GM19468 (cell line): ENCODE measurements around the gene SELENOH.
"Not testable (repeated sequence)": the region's sequence is repeated elsewhere in the genome, so short reads cannot be mapped to it uniquely, and the experiment has no call there.

Experiments used
- ATAC-seq: cut with Tn5 transposase; IDR thresholded peaks from one replicate; pipeline ENCODE4 v1.9.1; 2021; ENCODE audit warnings: mild to moderate bottlenecking, moderate library complexity, moderate number of reproducible peaks; ENCODE audit not compliant: unreplicated experiment; ENCODE audit errors: extremely low read depth

The SELENOH gene, protein sequence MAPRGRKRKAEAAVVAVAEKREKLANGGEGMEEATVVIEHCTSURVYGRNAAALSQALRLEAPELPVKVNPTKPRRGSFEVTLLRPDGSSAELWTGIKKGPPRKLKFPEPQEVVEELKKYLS

DNA sequence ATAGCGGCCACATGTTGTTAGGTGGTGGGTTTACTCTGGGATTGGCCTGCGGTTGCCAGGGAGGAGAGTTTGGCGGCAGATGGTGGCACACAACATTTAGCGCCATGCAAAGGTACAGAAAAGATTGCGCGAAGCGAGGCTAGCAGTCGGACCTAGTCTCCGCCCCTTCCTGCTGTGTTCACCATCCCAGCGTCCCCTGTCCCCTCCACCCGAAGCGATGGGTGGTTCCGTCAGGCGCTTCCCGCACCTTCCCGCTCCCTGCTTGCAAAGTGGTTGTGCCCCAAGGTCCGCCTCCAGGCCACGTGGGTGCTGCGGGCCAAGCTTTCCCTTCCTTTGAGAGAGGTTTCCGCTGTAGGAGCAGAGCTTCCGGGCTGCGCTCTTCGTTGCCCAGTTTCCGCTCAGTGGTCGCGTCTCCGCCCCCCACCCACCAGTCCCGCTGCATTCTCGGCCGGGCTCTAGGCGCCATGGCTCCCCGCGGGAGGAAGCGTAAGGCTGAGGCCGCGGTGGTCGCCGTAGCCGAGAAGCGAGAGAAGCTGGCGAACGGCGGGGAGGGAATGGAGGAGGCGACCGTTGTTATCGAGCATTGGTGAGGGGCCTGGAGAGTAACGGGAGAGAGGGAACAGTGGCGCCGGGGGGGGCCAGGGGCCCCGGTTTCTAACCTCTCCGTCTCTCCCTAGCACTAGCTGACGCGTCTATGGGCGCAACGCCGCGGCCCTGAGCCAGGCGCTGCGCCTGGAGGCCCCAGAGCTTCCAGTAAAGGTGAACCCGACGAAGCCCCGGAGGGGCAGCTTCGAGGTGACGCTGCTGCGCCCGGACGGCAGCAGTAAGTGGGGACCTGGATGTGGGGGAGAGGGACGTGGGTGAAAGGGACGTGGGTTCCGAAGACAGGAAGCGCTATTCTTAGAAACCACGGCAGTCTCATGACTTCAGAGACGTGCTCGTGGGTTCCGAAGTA, at the start of gene SELENOH:
SELENOH (plus strand) TSS at position 360 of the 955 bp plus-strand sequence; CDS start at position 465, 105 bp downstream.
- peak; percentile 83 for ATAC-seq

DNA sequence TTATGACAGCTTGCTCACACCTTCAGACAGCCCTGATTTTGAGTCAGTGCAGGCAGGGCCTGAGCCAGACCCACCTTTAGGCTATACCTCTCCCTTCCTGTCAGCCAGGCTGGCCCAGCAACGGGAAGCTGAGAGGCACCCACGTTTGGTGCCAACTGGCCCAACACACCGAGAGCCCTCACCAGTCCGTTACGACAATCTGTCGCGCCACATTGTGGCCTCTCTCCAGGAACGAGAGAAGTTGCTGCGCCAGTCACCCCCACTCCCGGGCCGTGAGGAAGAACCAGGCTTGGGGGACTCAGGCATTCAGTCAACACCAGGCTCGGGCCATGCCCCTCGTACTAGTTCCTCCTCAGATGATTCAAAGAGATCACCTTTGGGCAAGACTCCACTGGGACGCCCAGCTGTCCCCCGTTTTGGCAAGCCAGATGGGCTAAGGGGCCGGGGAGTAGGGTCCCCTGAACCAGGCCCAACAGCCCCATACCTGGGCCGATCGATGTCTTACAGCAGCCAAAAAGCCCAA, 42.4 kb upstream of the SELENOH start:
- ATAC-seq: no peak

DNA sequence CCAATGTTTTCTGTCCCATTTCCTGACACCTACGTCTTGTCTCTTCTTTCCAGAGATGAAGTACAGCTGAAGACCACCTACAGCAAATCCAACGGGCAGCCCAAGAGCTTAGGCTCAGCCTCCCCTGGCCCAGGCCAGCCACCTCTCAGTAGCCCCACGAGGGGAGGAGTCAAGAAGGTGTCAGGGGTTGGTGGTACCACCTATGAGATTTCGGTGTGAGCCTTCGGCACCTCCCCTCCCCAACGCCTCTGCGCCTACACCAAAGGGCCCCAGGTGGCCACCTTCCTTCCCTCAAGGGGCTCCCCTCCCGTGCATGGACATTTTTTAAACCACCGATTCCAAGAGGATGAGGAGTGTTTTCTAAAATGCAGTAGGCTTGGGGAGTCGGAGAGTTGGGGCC, 41.5 kb upstream of the SELENOH start:
- ATAC-seq: no peak

DNA sequence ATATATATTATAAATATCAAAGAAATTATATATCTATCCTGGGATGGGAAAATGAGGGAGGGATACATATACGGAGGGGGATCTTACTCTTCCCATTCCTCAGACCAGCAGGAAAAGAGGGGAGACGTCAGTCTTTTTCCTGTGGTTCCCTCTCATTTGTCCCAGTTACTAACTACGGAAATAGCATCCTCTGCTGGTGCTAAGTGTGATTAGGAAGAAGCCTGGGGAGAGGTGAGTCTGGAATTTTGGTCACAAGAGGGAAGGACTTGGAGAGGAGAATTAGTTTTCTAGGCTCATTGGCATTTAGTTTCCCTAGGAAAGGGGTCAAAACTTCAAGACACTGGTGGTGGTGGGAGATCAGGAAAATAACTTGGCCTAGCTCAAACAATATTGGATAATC, 40.9 kb upstream of the SELENOH start:
- no peak for ATAC-seq

DNA sequence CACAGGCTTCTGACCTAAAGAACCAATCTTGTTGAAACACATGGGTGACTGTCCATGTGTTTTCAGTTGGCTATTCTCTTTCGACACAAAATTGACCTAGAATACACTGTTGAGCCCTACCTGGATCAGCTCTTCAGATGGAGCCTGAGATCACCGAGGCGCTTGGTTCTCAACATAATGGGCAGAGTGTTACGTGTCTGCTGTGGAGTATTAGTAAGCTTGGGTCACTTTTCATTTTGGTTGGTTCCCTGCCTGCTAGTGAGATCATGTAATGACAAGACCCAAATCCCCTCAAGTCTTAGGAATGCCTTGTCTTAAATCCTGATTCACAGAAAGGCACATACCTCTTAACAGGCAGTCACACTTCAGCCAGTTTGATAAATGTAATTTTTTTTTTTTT, 38.0 kb upstream of the SELENOH start:
- no peak for ATAC-seq

DNA sequence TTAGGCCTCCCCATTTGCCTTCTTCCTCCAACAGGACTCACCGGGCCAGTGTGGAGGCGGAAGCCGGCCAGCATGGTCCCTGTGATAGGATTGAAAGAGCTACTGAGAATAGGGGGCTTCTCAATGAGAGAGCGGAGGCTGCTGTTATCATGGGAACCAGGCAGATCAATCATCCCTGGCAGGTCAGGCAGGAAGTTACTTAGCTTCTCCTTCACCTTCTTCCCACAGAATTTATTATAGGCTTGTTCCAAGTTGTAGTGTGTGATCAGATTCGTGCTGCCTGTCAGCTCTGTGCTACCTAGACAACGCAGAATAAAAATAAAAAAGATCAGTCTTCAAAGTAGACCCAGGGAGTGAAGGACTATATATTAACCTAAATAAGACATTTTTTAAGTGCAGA, 36.4 kb upstream of the SELENOH start:
- ATAC-seq: no peak

DNA sequence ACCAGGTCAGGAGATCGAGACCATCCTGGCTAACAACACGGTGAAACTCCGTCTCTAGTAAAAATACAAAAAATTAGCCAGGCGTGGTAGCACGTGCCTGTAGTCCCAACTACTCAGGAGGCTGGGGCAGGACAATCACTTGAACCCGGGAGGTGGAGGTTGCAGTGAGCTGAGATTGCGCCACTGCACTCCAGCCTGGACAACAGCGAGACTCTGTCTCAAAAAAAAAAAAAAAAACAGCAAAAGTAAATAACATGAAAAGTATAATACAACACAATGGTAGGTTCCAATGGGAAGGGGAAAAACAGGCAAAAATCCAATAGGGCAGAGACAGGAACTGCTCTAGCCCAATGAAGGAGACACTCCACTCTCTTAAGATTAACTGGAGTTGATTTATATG, 35.9 kb upstream of the SELENOH start:
- not testable (repeated sequence) for ATAC-seq

DNA sequence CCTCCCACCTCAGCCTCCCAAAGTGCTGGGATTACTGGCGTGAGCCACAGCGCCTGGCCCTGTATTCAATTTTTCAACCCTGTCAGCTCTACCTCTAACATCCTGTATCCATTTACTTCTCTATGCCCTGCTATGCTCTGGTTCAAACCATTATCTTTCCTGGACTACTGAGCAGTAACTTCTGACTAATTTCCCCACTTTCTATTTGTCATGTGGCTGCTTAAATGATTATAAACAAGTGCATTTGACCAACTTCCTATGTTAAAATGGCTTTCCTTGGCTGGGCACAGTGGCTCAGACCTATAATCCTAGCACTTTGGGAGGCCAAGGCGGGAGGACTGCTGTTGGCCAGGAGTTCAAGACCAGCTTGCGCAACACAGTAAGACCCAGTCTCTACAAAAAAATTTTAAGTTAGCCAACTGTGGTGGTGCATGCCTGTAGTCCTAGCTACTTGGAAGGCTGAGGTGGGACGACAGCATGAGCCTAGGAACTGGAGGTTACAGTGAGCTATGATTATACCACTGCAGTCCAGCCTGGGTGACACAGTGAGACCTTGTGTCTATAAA, 31.4 kb upstream of the SELENOH start:
- no peak for ATAC-seq

DNA sequence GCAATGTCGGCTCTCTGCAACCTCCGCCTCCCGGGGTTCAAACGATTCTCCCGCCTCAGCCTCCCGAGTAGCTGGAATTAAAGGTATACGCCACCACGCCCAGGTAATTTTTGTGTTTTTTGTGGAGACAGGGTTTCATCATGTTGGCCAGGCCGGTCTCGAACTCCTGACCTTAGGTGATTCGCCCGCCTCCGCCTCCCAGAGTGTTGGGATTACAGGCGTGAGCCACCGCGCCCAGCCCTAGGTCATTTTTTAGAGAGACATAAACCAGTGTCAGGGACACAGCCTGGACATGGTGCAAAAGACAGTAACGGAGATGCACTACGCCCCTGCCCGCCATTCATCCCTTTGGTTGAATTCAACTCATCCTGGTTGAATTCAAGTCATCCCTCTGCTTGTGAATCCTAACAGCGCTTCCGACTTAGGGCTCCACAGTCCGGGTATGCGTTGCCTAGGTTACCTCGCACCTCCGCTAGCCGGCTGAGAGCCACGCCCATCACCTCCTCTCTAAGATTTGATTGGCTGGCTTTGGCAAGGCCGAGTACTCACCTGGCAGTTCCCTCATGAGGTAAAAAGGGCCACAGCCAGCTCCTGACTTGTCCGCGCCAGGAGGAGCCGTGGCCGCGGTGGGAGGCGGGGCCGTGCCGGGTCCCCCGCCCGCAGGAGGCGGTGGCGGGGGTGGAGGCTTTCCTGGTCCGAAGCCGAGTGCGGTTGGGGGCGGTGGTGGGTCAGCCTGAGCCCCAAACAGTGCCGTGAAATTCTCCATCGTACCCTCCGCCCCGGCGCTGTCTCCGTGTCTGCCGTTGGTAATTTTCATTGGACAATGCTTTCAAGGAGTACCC, 29.7 kb upstream of the SELENOH start, which contains the start of gene MED19:
MED19 (minus strand) TSS at position 802 of the 842 bp plus-strand sequence; CDS start at position 766, 36 bp downstream.
- ATAC-seq: peak; percentile 27

DNA sequence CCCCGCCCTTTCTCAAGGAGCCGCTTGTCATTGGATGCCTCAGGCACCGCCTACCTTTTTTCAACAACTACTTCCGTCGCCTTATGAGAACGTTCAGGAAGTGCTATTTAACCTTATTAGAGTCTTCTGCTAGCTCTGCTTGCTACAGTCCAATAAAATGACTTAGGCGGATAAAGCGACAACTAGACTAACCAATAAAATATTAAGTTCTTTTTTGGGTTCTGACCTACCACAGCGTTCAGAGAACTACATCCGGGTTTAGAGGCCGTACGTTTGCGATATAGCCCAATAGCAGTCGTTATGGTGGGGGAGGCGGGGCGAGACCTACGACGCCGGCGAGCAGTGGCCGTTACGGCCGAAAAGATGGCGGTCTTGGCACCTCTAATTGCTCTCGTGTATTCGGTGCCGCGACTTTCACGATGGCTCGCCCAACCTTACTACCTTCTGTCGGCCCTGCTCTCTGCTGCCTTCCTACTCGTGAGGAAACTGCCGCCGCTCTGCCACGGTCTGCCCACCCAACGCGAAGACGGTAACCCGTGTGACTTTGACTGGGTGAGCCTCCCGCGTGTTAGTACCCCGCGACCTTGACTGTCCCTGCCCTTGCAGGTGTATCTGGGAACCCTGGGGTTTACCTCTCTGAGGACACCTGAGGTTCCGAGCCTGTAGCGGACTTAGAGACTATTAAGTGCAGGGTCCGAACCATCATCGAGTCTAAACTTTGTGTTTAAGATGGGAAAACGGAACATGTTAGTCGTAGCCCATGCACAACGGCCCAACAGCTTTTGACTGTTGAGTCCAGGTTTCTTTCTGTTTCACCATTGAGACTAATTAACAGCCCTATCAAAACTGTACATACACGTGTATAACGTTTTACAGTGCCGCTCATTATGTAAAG, 28.8 kb upstream of the SELENOH start, which contains the start of gene TMX2:
TMX2 (plus strand) TSS at position 338 of the 895 bp plus-strand sequence; CDS start at position 364, 26 bp downstream.
- ATAC-seq: peak; percentile 96

DNA sequence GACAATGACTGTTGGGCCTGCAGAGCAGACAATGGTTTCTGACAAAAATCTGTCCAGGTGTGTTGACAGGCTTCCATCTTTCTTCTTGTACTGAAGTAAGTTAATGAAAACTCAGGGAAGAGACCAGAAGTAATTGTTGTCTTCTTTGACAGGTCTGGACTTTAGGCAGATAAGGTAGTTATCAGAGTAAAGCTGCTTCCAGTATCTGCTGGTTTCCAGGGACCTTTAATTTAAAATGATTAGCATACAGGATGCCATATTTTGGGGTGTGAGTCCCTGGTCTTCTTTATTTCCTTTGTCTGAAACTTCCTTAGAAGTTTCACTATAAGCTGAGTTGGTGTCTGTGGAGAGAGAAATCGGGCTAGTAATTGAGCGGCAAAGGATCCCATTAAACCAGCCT, 27.5 kb upstream of the SELENOH start:
- ATAC-seq: no peak

DNA sequence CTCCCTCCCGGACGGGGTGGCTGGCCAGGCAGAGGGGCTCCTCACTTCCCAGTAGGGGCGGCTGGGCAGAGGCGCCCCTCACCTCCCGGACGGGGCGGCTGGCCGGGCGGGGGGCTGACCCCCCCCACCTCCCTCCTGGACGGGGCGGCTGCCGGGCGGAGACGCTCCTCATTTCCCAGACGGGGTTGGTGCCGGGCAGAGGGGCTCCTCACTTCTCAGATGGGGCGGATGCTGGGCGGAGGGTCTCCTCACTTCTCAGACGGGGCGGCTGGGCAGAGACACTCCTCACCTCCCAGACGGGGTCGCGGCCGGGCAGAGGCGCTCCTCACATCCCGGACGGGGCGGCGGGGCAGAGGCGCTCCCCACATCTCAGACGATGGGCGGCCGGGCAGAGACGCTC, 24.6 kb upstream of the SELENOH start:
- ATAC-seq: not testable (repeated sequence)

DNA sequence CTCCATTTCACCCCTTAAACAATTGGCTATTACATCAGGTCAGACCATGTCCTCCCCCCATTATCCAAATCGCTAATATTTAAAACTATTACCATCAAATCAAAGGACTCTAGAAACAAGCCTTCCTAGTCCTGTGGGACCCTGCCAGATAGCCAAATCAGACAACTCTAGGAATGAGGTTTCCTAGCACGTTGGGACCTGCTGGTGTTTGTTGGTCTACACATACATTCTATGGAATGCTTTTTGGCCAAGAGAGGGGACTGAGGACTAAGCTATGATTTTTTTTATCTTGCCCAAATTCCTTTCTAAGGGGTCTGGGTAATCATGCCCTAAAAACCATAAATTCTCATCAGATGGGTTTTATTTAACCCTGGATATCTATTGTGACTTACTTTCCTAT, 14.1 kb upstream of the SELENOH start:
- no peak for ATAC-seq

DNA sequence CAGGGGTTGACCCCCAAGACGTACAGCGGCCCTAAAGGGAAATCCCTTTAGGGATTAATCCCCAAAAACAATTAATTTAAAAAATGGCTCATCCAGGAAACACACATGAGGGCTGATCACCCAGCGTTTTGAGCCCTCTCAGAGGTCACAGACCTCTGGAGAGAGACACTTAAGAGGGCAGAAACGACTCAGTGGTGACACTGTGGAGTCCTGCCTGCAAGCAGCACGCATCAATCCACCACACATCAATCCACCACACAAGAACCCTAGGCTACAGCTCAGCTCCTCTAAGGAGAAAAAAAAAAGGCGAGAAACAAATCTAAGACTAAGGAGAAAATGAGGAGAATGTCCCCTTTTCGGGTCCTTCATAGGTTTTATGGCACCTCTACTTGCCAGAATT, 12.5 kb upstream of the SELENOH start:
- ATAC-seq: no peak

DNA sequence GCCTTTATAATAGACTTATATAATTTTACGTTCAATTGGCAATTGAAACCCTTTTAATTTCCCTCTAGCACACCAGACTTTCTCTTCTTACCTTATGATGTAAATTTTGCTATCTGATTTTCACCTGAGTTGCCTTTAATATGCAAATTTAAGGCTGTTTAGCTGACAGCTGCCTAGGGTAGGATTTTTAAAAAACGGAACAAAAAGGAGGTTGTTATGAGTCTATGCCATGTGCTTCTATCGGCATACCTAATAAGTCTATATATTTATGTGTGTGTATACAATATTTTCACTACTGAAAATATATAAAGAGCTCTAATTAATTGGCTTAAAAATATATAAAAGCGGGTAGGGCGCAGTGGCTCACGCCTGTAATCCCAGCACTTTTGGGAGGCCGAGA, 11.8 kb upstream of the SELENOH start:
- ATAC-seq: no peak

DNA sequence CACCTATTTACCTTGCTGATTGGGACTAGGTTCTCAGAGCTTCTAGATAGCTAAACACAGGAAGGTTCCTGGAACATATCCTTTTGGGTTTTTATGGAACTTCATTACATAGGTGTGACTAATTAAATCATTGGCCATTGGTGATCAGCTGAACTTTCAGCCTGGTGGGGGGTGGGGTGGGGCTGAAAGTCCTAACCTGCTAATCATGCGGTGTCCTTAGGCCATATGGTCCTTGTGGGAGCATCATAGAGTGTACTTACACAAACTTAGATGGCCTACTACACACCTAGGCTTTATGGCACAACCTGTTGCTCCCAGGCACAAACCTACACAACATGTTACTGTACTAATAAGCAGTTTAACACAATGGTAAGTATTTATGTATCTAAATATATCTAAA, 8.6 kb upstream of the SELENOH start:
- ATAC-seq: no peak

DNA sequence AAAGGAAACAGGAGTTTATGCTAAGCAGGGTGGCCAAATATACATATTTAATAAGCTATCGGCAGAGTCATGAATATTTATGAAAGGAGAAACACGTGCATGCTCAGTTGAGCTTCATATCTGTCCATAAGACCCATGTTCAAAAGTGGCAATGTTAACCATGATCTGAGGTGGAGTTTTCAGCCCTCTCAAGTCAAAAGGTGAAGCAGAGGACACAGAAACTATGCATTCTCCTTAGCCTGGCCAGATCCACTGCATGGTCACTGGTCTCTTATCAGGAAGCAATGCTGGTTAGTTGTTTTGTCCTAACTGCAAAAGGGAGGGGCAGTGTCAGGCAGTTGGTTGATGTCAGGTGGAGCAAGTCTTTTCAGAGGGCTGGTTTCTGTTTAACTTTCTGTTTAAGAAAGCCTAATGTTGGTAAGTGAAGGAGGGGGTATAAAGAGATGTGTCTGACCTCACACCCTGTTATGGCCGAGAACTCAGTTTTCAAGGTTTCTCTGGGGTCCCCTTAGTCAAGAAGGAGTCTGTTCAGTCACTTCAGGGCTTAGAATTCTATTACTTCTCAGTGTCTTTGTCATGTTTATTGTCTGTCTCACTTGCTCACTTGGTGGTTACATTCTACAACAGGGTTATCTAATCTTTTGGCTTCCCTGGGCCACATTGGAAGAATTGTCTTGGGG, 5.5 kb upstream of the SELENOH start:
- no peak for ATAC-seq

DNA sequence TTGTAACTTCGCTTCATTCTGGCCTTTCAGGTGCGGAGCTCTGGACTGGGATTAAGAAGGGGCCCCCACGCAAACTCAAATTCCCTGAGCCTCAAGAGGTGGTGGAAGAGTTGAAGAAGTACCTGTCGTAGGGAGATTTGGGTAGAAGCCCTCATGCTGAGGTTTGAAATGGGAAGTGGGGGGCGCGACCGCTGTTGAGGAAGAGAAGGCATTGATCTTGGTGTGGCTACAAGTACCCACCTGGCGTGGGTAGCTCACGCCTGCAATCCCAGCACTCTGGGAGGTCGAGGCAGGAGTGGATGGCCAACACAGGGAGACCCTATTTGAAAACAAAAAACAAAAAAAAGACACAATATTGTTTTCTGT, 779 bp downstream of the SELENOH start:
- no peak for ATAC-seq

DNA sequence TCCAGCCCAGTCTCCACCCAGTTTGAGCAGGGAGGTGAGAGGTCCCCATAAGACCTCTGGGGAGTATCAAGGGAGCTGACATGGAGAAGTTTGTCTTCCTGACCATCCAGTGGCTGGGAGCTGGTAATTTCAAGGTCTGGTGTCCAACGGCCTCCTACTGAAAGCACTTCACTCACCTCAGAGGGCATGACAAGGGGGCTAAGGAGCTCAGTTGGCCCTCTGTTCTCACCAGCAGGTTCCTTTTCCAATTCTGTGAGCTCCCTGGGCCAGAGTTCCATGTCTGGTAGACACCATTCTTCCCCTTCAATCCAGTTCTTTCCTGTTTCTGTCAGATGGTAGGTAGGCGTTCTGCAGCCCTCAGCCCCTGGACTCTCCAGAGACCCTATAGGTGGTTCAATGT, 3.1 kb downstream of the SELENOH start:
- no peak for ATAC-seq
